Activated CD8-positive, alpha-beta T cell treated with anti-CD3 and anti-CD28 coated beads for 36 hours (primary cell): Measurements from ENCODE around the gene EGFR. TPM values are rescaled to one million over a fixed set of nuclear protein-coding genes. Genes with fewer than 3 reads are reported as not detected.
"Not testable (repeated sequence)": the region's sequence is repeated elsewhere in the genome, so short reads cannot be mapped to it uniquely, and the experiment has no call there.

Experiments
- ATAC-seq: fragments of 200-7000 bp; cut with Tn5 transposase; one replicate; pipeline ENCODE4 v1.10.0; 2021; ENCODE audit warnings: mild to moderate bottlenecking, moderate library complexity
- CTCF ChIA-PET: fragments of 350-600 bp; sonication (Branson Sonifier 250); formaldehyde crosslinking; loops from one replicate; lab custom pipeline; 2021; ENCODE audit warnings: antibody characterized with exemption; lab: Charles Lee
- POLR2A ChIA-PET: fragments of 350-600 bp; sonication (Branson Sonifier 250); formaldehyde crosslinking; loops from one replicate; lab custom pipeline; 2021; ENCODE audit warnings: antibody characterized with exemption; lab: Charles Lee
- DNase-seq: peaks from one replicate; pipeline ENCODE4 v3.0.0-alpha.2; 2020
- H3K27ac Mint-ChIP-seq: one replicate; pipeline ENCODE4 v1.8.0; 2021; ENCODE audit warnings: mild to moderate bottlenecking, mixed read lengths
- H3K27me3 Mint-ChIP-seq: one replicate; pipeline ENCODE4 v1.8.0; 2021; ENCODE audit warnings: mixed read lengths
- H3K36me3 Mint-ChIP-seq: one replicate; pipeline ENCODE4 v1.8.0; 2021; ENCODE audit warnings: low read depth, mixed read lengths
- H3K4me1 Mint-ChIP-seq: one replicate; pipeline ENCODE4 v1.8.0; 2021; ENCODE audit warnings: low read depth, mixed read lengths
- H3K4me3 Mint-ChIP-seq: one replicate; pipeline ENCODE4 v1.8.0; 2021; ENCODE audit warnings: mild to moderate bottlenecking, moderate library complexity, mixed read lengths
- H3K9me3 Mint-ChIP-seq: one replicate; pipeline ENCODE4 v1.8.0; 2021; ENCODE audit warnings: mixed read lengths
- intact Hi-C: fragments of 100-400 bp; cut with micrococcal nuclease; formaldehyde crosslinking; loops from one replicate; pipeline ENCODE4 v1.10.0; 2022
- total RNA-seq, 2 experiments: library from RNA; stranded (reverse); gene quantifications; one replicate each; pipeline ENCODE4 v1.2.3, GENCODE V29; 2021
- TF ChIP-seq, protein P1 (sequence below): fragments of 200-600 bp; IDR thresholded peaks from one replicate; pipeline ENCODE4 v1.8.0; 2022; ENCODE audit warnings: antibody characterized with exemption, mild to moderate bottlenecking

Gene EGFR
- total RNA-seq, 2 experiments from 2014 or later = not detected

DNA sequence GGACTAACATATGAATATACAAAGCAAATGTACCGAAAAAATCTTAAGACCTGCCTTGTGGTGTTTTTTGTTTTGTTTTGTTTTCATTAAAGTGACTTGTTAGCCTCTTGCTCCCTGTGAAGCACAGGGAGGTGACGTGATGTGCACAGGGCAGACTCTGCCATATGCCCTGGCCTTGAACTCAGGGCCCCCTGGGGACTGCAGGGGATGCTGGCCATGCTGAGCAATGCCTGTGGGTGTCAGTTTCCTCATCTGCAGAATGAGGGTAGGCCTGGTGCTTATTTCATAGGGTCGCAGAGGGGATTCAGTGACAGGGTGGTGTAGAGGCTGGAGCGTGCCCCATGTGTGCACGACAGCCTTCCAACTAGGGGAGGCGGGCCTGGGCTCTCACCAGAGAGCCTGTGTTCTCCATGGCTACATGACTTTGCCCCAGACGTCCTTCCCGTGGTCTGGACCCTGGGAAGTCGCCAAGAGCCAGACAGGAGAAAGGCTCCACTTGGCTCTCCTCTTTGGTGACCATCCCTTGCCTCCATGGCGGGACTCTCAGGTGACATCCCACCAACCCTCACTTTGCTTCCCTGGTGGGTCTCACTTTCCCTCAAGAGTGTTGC is 14.5 kb downstream of the EGFR start:
- Mint-ChIP-seq H3K27me3 (peaks cover 7% of the 10 kb centered on the region), H3K27ac (no peak overlapping the region), H3K4me3 (no peak overlapping the region), H3K4me1 (no peaks in the 10 kb centered on the region), H3K9me3 (no peaks in the 10 kb centered on the region), H3K36me3 (no peaks in the 10 kb centered on the region)
- DNase-seq (no peak), ATAC-seq (no peak)
- POLR2A ChIA-PET = no interaction called here
- TF ChIP-seq, protein P1, sequence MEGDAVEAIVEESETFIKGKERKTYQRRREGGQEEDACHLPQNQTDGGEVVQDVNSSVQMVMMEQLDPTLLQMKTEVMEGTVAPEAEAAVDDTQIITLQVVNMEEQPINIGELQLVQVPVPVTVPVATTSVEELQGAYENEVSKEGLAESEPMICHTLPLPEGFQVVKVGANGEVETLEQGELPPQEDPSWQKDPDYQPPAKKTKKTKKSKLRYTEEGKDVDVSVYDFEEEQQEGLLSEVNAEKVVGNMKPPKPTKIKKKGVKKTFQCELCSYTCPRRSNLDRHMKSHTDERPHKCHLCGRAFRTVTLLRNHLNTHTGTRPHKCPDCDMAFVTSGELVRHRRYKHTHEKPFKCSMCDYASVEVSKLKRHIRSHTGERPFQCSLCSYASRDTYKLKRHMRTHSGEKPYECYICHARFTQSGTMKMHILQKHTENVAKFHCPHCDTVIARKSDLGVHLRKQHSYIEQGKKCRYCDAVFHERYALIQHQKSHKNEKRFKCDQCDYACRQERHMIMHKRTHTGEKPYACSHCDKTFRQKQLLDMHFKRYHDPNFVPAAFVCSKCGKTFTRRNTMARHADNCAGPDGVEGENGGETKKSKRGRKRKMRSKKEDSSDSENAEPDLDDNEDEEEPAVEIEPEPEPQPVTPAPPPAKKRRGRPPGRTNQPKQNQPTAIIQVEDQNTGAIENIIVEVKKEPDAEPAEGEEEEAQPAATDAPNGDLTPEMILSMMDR = no peak
- intact Hi-C loops = no loop called here
- CTCF ChIA-PET = no interaction called here

DNA sequence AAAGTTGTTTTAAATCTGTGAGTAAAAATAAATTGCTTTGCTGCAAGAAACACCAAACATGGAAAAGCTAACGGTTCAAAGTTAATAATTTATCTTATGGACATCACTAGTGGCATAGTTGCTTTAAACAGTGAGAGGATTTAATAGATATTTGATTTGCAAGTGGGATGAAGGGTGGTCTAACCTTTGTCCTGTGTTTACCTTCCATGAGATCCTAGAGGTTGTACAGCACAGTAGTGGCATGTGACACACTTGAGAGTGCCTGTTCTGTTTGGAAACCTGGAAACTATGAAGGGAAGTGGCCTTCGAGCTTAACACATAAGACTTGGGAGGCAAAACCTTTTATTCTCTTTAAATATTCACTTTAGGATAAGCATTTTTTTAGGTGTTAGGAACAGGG is 16.0 kb downstream of the EGFR start:
- no peak for DNase-seq
- no peak overlapping the region for H3K4me3 Mint-ChIP-seq
- ATAC-seq = no peak
- peaks cover 10% of the 10 kb centered on the region for H3K27me3 Mint-ChIP-seq
- intact Hi-C loops = no loop called here
- H3K4me1 Mint-ChIP-seq = no peaks in the 10 kb centered on the region
- ChIA-PET POLR2A (no interaction called here), CTCF (no interaction called here)
- H3K36me3 Mint-ChIP-seq = no peaks in the 10 kb centered on the region
- TF ChIP-seq, protein P1 = no peak
- no peaks in the 10 kb centered on the region for H3K9me3 Mint-ChIP-seq
- H3K27ac Mint-ChIP-seq = no peak overlapping the region

DNA sequence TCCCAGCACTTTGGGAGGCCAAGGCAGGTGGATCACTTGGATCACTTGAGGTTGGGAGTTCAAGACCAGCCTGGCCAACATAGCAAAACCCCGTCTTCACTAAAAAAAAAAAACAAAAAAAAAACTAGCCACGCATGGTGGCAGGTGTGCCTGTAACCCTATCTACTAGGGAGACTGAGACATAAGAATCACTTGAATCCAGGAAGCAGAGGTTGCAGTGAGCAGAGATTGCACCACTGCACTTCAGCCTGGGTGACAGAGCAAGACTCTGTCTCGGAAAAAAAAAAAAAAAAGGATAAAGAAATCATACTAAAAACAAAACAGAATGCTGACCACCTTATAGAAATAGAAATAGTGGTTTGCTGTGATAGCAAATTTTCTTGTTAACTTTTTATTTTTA is 16.6 kb downstream of the EGFR start:
- ATAC-seq, H3K4me3 Mint-ChIP-seq, H3K36me3 Mint-ChIP-seq: not testable (repeated sequence)

DNA sequence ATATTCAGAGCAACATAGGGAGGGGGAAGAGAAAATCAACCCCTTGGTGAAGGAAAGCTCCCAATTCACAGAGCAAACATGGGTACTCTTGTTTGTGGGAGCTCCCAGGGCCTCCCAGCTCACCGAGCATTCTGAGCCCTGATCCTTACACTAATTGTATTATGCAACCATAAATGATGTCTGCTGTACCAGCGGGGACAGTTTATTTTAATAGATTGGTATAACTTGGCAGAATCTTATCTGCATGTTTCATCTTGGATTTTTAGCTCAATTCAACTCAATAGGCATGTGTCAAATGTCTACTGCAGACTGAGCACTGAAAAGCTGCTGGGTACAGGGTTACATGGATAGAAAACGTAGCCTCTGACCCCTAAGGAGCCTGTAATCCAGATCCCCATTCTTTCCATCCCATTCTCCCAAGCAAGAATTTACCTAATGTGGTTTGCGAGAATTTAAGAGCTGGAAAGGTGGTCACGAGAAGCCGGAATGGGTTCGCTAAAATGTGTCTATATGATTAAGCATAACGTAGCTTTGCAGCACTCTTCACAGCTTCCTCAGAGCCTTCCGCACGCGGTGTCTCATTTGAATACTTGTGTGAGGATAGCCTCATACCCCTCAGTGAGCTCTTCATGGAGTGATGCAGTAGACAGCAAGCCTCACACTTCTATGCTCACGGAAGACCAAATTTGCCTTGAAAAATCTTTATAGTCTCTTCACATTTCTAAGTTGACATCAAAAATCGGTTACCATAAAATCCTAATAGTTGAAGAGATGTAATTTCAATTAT is 18.3 kb downstream of the EGFR start:
- POLR2A ChIA-PET = no interaction called here
- H3K27ac Mint-ChIP-seq = no peak overlapping the region

More for the DNA sequence above, 16.6 kb downstream of the EGFR start:
- H3K27me3 Mint-ChIP-seq, CTCF ChIA-PET, intact Hi-C loops, DNase-seq, H3K4me1 Mint-ChIP-seq, POLR2A ChIA-PET, H3K27ac Mint-ChIP-seq, H3K9me3 Mint-ChIP-seq: not testable (repeated sequence)

DNA sequence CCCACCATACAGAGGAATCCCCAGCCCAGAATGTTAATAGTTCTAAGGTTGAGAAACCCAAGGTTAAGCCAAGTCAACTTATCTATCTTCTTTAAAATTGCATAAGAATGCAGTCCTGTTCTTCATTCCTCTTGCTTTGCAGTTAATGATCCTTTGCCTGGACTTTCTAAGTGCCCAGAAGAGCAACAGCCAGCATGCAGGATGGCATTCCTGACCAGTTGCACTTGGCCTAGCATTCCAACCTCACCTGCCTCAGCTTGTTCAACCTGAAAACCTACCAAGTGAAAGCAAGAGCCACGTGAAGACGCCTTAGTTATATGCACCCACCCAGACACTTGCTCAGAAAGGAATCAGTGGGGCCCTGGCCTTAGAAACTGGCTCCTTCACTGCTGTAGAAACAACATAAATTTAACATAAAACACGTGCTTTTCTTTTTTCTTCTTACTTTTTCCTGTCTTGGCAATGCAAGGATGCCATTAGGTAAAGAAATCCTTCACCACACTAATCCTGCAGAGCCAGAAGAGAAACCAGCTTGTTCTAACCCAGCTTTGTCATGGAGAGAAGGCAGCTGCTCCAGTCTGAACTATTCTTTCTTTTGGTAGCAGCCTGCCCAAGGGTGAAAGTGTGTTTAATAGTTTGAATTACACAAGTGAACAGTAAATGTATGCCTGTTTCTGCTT is 25.0 kb downstream of the EGFR start:
- intact Hi-C loops = no loop called here
- CTCF ChIA-PET = interaction anchor here (1.1 to 1.3 kb wide), 2 partner anchors 42 to 270 kb away, joined by 3 read pairs; no protein-coding TSS in a partner anchor

More for the DNA sequence above, 18.3 kb downstream of the EGFR start:
- Mint-ChIP-seq H3K4me3 (no peak overlapping the region), H3K36me3 (no peaks in the 10 kb centered on the region), H3K9me3 (no peaks in the 10 kb centered on the region), H3K27me3 (peaks cover 10% of the 10 kb centered on the region), H3K4me1 (no peaks in the 10 kb centered on the region)
- no peak for ATAC-seq
- intact Hi-C loops = no loop called here
- TF ChIP-seq, protein P1 = no peak
- no peak for DNase-seq
- CTCF ChIA-PET = interaction anchor here (1.0 kb wide), 1 partner anchor 18 kb away, joined by 3 read pairs; the partner anchor contains the start of gene EGFR

More for the DNA sequence above, 25.0 kb downstream of the EGFR start:
- Mint-ChIP-seq H3K4me3 (no peak overlapping the region), H3K27me3 (peaks cover 3% of the 10 kb centered on the region), H3K4me1 (no peaks in the 10 kb centered on the region), H3K36me3 (no peaks in the 10 kb centered on the region), H3K9me3 (no peaks in the 10 kb centered on the region), H3K27ac (no peak overlapping the region)
- DNase-seq = no peak
- TF ChIP-seq, protein P1 = no peak
- POLR2A ChIA-PET = no interaction called here
- ATAC-seq = no peak
